Measurements from ENCODE around the gene DHX30. TPM values are rescaled to one million over a fixed set of nuclear protein-coding genes. Genes with fewer than 3 reads are reported as not detected.

Gene DHX30
- total and polyA plus RNA-seq, 2 experiments from 2014 or later = 47.8 to 51.3 TPM

GRCh38 chr3:47846186-47846879 is 43.4 kb downstream of the DHX30 start:
- Histone ChIP-seq H3K9me2 (replicated peaks; ENCODE audit: insufficient read depth) (no peaks in the 10 kb centered on the region), H3K27me3 (no peaks in the 10 kb centered on the region), H3K27ac (no peak overlapping the region), H3K4me2 (no peak overlapping the region), H3K79me2 (no peaks in the 10 kb centered on the region), H4K20me1 (ENCODE audit: insufficient read depth, poor library complexity, severe bottlenecking) (peaks cover 3% of the 10 kb centered on the region), H3K9me3 (ENCODE audit: low read depth) (no peaks in the 10 kb centered on the region), H3K4me1 (ENCODE audit: insufficient read depth) (no peaks in the 10 kb centered on the region), H3K4me3 (no peak overlapping the region), H3K36me3 (replicated peaks; ENCODE audit: insufficient read depth, low read depth) (no peaks in the 10 kb centered on the region), H2AFZ (no peak overlapping the region)
- WGBS (ENCODE audit: low lambda C conversion rate, missing lambda C conversion rate) = 97% methylated on average over 31 of the region's 37 CpGs
- no peak for TF ChIP-seq EZH2 (IDR thresholded peaks at IDR 0.05; ENCODE audit: borderline replicate concordance)
- no peak for TF ChIP-seq CTCF (IDR thresholded peaks at IDR 0.05; ENCODE audit: poor library complexity)
- TF ChIP-seq EZH2phosphoT487 (IDR thresholded peaks at IDR 0.05; ENCODE audit: low read depth, severe bottlenecking, unreplicated experiment) = no peak
- DNase-seq (ENCODE audit: low spot score) = no peak

- H3K36me3 ChIP-seq (replicated peaks; ENCODE audit: insufficient read depth, low read depth) = no peaks in the 10 kb centered on the region
- no peaks in the 10 kb centered on the region for H3K79me2 ChIP-seq
- WGBS (ENCODE audit: low lambda C conversion rate, missing lambda C conversion rate) = 98% methylated on average over 10 of the region's 10 CpGs
Measured at GRCh38 chr3:47846880-47847248, 43.9 kb downstream of the DHX30 start.

GRCh38 chr3:47847260-47847659 is 44.3 kb downstream of the DHX30 start:
- Histone ChIP-seq H3K36me3 (replicated peaks; ENCODE audit: insufficient read depth, low read depth) (no peaks in the 10 kb centered on the region), H3K4me1 (ENCODE audit: insufficient read depth) (no peaks in the 10 kb centered on the region), H2AFZ (no peak overlapping the region), H3K79me2 (no peaks in the 10 kb centered on the region), H4K20me1 (ENCODE audit: insufficient read depth, poor library complexity, severe bottlenecking) (peaks cover 3% of the 10 kb centered on the region), H3K4me2 (no peak overlapping the region), H3K4me3 (no peak overlapping the region), H3K9me2 (replicated peaks; ENCODE audit: insufficient read depth) (no peaks in the 10 kb centered on the region), H3K27me3 (no peaks in the 10 kb centered on the region), H3K27ac (no peak overlapping the region), H3K9me3 (ENCODE audit: low read depth) (no peaks in the 10 kb centered on the region)
- DNase-seq (ENCODE audit: low spot score) = no peak
- no peak for TF ChIP-seq EZH2 (IDR thresholded peaks at IDR 0.05; ENCODE audit: borderline replicate concordance)
- TF ChIP-seq EZH2phosphoT487 (IDR thresholded peaks at IDR 0.05; ENCODE audit: low read depth, severe bottlenecking, unreplicated experiment) = no peak
- TF ChIP-seq CTCF (IDR thresholded peaks at IDR 0.05; ENCODE audit: poor library complexity) = no peak
- 96% methylated on average over 11 of the region's 11 CpGs for WGBS (ENCODE audit: low lambda C conversion rate, missing lambda C conversion rate)

More at GRCh38 chr3:47846880-47847248, 43.9 kb downstream of the DHX30 start:
- H2AFZ ChIP-seq = no peak overlapping the region
- TF ChIP-seq EZH2phosphoT487 (IDR thresholded peaks at IDR 0.05; ENCODE audit: low read depth, severe bottlenecking, unreplicated experiment) (no peak), EZH2 (IDR thresholded peaks at IDR 0.05; ENCODE audit: borderline replicate concordance) (no peak), CTCF (IDR thresholded peaks at IDR 0.05; ENCODE audit: poor library complexity) (no peak)
- H4K20me1 ChIP-seq (ENCODE audit: insufficient read depth, poor library complexity, severe bottlenecking) = peaks cover 3% of the 10 kb centered on the region
- no peak overlapping the region for H3K4me3 ChIP-seq
- no peaks in the 10 kb centered on the region for H3K9me3 ChIP-seq (ENCODE audit: low read depth)
- no peak for DNase-seq (ENCODE audit: low spot score)
- no peaks in the 10 kb centered on the region for H3K4me1 ChIP-seq (ENCODE audit: insufficient read depth)
- no peak overlapping the region for H3K4me2 ChIP-seq
- no peaks in the 10 kb centered on the region for H3K9me2 ChIP-seq (replicated peaks; ENCODE audit: insufficient read depth)
- no peak overlapping the region for H3K27ac ChIP-seq
- no peaks in the 10 kb centered on the region for H3K27me3 ChIP-seq
